PFSK-1 (cell line): ENCODE measurements around the gene MEI1.

Source experiments
- POLR2AphosphoS5 ChIP-seq: IDR thresholded peaks from 2 replicates; pipeline ENCODE4 v1.6.1; 2012; ENCODE audit warnings: low read depth, mild to moderate bottlenecking, control low read depth, low read length, moderate library complexity
- TAF1 ChIP-seq: IDR thresholded peaks from 2 replicates; pipeline ENCODE4 v1.6.1; 2012; ENCODE audit warnings: low read length, control low read depth, borderline replicate concordance; ENCODE audit not compliant: insufficient read depth
- TF ChIP-seq, protein P1 (sequence below), 2 experiments: IDR thresholded peaks; 2 replicates each; pipeline versions ENCODE4 v1.6.1 to v1.8.0; 2011 to 2012; ENCODE audit warnings: low read depth in 2 of 2, low read length in 2 of 2, control low read depth in 1 of 2, inconsistent platforms in 1 of 2, mild to moderate bottlenecking in 1 of 2, moderate library complexity in 1 of 2; ENCODE audit not compliant: insufficient read depth in 1 of 2

DNA sequence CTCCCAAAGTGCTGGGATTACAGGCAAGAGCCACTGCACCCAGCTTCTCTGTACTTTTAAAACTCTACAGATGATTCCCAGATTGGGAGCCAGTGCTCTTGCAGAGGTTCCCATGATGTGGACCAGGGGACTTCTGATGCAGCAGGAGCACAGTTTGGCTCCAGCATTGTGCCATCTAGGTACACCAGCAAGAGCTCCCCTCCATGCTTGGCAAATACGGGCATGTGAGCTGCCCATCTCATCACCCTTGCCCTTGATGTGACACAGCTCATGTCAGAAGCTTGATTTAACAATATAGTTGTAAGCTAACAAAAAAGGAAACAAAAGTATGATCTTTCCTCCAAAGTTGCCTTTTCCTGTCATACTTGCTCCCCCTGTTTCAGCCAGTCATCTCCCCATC, 39.4 kb upstream of the MEI1 start:
- TF ChIP-seq TAF1 = no peak
- TF ChIP-seq POLR2AphosphoS5 = no peak
- TF ChIP-seq, protein P1, sequence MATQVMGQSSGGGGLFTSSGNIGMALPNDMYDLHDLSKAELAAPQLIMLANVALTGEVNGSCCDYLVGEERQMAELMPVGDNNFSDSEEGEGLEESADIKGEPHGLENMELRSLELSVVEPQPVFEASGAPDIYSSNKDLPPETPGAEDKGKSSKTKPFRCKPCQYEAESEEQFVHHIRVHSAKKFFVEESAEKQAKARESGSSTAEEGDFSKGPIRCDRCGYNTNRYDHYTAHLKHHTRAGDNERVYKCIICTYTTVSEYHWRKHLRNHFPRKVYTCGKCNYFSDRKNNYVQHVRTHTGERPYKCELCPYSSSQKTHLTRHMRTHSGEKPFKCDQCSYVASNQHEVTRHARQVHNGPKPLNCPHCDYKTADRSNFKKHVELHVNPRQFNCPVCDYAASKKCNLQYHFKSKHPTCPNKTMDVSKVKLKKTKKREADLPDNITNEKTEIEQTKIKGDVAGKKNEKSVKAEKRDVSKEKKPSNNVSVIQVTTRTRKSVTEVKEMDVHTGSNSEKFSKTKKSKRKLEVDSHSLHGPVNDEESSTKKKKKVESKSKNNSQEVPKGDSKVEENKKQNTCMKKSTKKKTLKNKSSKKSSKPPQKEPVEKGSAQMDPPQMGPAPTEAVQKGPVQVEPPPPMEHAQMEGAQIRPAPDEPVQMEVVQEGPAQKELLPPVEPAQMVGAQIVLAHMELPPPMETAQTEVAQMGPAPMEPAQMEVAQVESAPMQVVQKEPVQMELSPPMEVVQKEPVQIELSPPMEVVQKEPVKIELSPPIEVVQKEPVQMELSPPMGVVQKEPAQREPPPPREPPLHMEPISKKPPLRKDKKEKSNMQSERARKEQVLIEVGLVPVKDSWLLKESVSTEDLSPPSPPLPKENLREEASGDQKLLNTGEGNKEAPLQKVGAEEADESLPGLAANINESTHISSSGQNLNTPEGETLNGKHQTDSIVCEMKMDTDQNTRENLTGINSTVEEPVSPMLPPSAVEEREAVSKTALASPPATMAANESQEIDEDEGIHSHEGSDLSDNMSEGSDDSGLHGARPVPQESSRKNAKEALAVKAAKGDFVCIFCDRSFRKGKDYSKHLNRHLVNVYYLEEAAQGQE (IDR thresholded peaks at IDR 0.05; ENCODE audit: insufficient read depth in 1 of 2, low read depth in 2 of 2, low read length in 2 of 2) = no peak
